Cardiac muscle cell (in vitro differentiated cells and primary cell): ENCODE results near the gene GSTA3. TPM values are rescaled to one million over a fixed set of nuclear protein-coding genes. Genes with fewer than 3 reads are reported as not detected.

Source experiments
- DNase-seq, 2 donors: peaks; one replicate each; pipeline versions ENCODE4 v3.0.0 to v3.0.0-alpha.2; 2010 to 2017; ENCODE audit warnings: low read depth in 1 of 2, low spot score in 1 of 2
- H3K27ac ChIP-seq: fragments of 200-600 bp; sonication (generic); 2 replicates; pipeline ENCODE4 v1.5.1; 2016
- H3K27me3 ChIP-seq: fragments of 200-600 bp; sonication (generic); 2 replicates; pipeline ENCODE4 v1.6.0; 2016; ENCODE audit warnings: control low read depth
- H3K36me3 ChIP-seq: fragments of 200-600 bp; sonication (generic); 2 replicates; pipeline ENCODE4 v1.5.1; 2016; ENCODE audit warnings: control low read depth
- H3K4me1 ChIP-seq: fragments of 200-600 bp; sonication (generic); 2 replicates; pipeline ENCODE4 v1.8.1; 2017; ENCODE audit warnings: low read depth, mild to moderate bottlenecking, mixed run types
- H3K4me3 ChIP-seq: fragments of 200-600 bp; sonication (generic); 2 replicates; pipeline ENCODE4 v1.5.1; 2016; ENCODE audit warnings: mild to moderate bottlenecking
- H3K9me3 ChIP-seq: fragments of 200-600 bp; sonication (generic); 2 replicates; pipeline ENCODE4 v1.5.1; 2017; ENCODE audit warnings: low read depth, mild to moderate bottlenecking, control low read depth
- polyA plus RNA-seq: library from polyadenylated mRNA; unstranded; fragments of >200 nt; fragmentation: Nextera tagmentation; extraction: Ambion mirVana; gene quantifications from 2 replicates; pipeline ENCODE4 v1.2.1, GENCODE V29; 2016
- total RNA-seq: library from RNA; depleted of rRNA; stranded (reverse); fragments of >200 nt; gene quantifications from 2 replicates; pipeline ENCODE4 v1.2.3, GENCODE V29; 2016
- TF ChIP-seq, protein P1 (sequence below): IDR thresholded peaks from 2 replicates; pipeline ENCODE4 v1.5.1; 2012; ENCODE audit warnings: low read depth, mild to moderate bottlenecking, low read length

Gene GSTA3
- total and polyA plus RNA-seq, 2 experiments from 2014 or later = not detected

DNA sequence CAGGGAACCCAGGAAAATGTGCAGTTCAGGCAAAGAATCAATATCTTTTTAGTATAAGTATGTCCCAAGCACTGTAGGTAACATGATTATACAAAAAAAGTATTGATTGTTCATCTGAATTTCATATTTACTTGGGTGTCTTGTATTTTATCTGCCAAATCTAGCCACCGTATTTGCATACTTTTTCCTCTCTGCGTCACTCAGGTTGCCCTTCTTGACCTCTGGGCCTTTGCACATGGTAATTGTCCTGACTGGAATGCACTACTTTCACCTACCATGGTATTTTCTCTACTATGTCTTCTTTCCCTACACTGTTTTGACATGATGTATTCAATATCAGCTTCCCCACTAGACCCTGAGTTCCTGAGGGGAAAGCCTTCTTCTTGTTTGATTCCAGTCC lies 15.2 kb downstream of the GSTA3 start:
- no peak overlapping the region for H3K4me3 ChIP-seq
- no peaks in the 10 kb centered on the region for H3K27me3 ChIP-seq
- H3K4me1 ChIP-seq = no peaks in the 10 kb centered on the region
- no peaks in the 10 kb centered on the region for H3K9me3 ChIP-seq
- no peak overlapping the region for H3K27ac ChIP-seq
- DNase-seq = no peak
- TF ChIP-seq, protein P1, sequence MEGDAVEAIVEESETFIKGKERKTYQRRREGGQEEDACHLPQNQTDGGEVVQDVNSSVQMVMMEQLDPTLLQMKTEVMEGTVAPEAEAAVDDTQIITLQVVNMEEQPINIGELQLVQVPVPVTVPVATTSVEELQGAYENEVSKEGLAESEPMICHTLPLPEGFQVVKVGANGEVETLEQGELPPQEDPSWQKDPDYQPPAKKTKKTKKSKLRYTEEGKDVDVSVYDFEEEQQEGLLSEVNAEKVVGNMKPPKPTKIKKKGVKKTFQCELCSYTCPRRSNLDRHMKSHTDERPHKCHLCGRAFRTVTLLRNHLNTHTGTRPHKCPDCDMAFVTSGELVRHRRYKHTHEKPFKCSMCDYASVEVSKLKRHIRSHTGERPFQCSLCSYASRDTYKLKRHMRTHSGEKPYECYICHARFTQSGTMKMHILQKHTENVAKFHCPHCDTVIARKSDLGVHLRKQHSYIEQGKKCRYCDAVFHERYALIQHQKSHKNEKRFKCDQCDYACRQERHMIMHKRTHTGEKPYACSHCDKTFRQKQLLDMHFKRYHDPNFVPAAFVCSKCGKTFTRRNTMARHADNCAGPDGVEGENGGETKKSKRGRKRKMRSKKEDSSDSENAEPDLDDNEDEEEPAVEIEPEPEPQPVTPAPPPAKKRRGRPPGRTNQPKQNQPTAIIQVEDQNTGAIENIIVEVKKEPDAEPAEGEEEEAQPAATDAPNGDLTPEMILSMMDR = no peak
- H3K36me3 ChIP-seq = no peaks in the 10 kb centered on the region

DNA sequence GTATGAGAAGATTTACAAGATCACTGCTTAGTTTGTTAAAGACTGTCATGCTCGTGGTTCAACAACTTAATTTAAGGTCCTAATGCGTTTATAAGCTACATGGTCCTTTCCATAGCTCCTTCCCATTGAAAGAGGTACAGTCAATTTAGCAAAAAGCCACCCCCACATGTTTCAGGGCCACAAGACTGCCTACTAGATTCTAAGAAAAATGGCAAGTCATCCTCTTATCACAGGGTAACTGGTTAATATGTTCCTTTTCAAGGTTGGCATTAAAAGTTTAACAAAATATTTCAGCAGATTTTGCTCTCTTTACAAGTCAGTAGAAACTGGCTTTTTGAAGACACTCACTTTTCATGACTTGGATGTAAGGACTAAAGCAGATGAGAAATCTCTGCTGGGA lies 15.7 kb downstream of the GSTA3 start:
- DNase-seq = no peak
- Histone ChIP-seq H3K36me3 (no peaks in the 10 kb centered on the region), H3K4me3 (no peak overlapping the region), H3K9me3 (no peaks in the 10 kb centered on the region), H3K4me1 (no peaks in the 10 kb centered on the region), H3K27ac (no peak overlapping the region), H3K27me3 (no peaks in the 10 kb centered on the region)
- TF ChIP-seq, protein P1 = no peak

DNA sequence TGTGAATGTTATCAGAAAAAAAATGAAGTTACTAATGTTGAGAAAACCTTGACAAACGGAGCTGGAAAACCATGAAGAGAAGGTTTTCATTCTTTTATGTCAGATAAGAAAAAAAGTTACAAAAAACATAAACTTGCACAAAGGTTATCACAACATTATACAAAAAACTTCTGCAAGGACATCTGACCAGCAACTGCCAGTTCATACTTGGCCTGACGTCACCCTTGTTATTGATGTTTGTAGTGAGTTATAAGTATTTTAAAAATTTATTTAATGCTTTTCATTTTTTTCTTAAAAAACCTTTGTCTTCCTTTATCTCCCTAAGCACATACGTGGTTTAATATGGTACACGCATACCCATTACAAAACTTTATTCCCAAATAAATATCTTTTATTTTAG lies 16.3 kb downstream of the GSTA3 start:
- Histone ChIP-seq H3K27ac (no peak overlapping the region), H3K4me1 (no peaks in the 10 kb centered on the region), H3K4me3 (no peak overlapping the region), H3K9me3 (no peaks in the 10 kb centered on the region), H3K27me3 (no peaks in the 10 kb centered on the region), H3K36me3 (no peaks in the 10 kb centered on the region)
- DNase-seq = no peak
- TF ChIP-seq, protein P1 = no peak

DNA sequence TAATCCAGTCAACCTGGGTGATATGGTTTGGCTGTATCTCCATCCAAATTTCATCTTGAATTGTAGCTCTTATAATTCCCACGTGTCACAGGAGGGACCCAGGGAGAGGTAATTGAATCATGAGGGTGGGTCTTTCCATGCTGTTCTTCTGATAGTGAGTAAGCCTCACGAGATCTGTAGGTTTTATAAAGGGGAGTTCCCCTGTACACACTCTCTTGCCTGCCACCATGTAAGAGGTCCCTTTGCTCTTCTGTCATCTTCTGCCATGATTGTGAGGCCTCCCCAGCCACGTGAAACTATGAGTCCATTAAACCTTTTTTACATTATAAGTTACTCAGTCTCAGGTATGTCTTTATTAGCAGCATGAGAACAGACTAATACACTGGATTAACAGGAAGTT lies 19.5 kb downstream of the GSTA3 start:
- H3K27ac ChIP-seq = no peak overlapping the region
- no peaks in the 10 kb centered on the region for H3K9me3 ChIP-seq
- H3K27me3 ChIP-seq = no peaks in the 10 kb centered on the region
- no peak for DNase-seq
- no peaks in the 10 kb centered on the region for H3K36me3 ChIP-seq
- TF ChIP-seq, protein P1 = no peak
- H3K4me3 ChIP-seq = no peak overlapping the region
- H3K4me1 ChIP-seq = no peaks in the 10 kb centered on the region

DNA sequence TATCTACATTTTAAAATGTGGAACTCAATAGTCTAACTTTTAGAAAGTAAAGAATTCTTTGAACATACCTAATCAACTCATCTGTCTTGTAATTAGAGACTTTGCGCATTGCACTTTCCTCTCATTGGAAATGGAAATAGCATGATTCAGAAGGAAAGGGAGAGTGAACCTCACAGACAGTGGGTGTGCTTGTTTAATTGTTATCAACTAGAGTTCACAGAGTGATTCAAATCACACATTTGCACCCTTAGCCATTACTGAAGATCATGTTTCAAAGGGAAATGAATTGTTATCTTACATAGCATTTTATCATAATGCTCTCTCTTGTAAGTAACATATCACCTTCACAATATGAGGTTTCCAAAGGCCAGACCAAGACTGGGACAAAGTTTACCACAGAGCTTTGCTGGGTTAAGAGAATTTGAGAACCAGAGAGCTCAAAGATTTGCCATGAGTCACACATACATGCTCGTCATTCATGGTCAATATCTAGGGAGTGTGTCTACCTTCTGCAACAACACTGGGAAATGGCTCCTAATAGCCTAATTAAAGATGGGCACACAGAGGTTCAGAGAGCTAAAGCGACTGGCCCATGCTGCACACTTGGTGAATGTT lies 21.5 kb downstream of the GSTA3 start:
- TF ChIP-seq, protein P1 = no peak
- no peak for DNase-seq
- H3K4me1 ChIP-seq = no peaks in the 10 kb centered on the region

More for the DNA sequence above, 21.5 kb downstream of the GSTA3 start:
- Histone ChIP-seq H3K4me3 (no peak overlapping the region), H3K9me3 (no peaks in the 10 kb centered on the region), H3K36me3 (no peaks in the 10 kb centered on the region), H3K27ac (no peak overlapping the region), H3K27me3 (no peaks in the 10 kb centered on the region)
